H1 (cell line): ENCODE results near the gene FAM222B. TPM values are rescaled to one million over a fixed set of nuclear protein-coding genes. Genes with fewer than 3 reads are reported as not detected.

Source experiments
- ASH2L ChIP-seq: fragments of 200-600, 300-600 bp; sonication (generic); IDR thresholded peaks from one replicate; pipeline ENCODE4 v1.7.1; 2017; ENCODE audit warnings: low read length
- ATF2 ChIP-seq: IDR thresholded peaks from 2 replicates; pipeline ENCODE4 v1.6.1; 2012; ENCODE audit warnings: low read length, inconsistent platforms
- BACH1 ChIP-seq: IDR thresholded peaks from 2 replicates; pipeline ENCODE4 v1.6.1; 2012; ENCODE audit warnings: low read length, improper control_type of control experiment
- BRCA1 ChIP-seq: IDR thresholded peaks from 2 replicates; pipeline ENCODE4 v1.6.1; 2012; ENCODE audit warnings: low read depth, low read length, improper control_type of control experiment
- CBX8 ChIP-seq: fragments of 300-800, 300-1000 bp; sonication (generic); IDR thresholded peaks from 2 replicates; pipeline ENCODE4 v1.7.1; 2016; ENCODE audit warnings: low read depth, low read length, borderline replicate concordance
- CTBP2 ChIP-seq: IDR thresholded peaks from 2 replicates; pipeline ENCODE4 v1.7.0; 2011; ENCODE audit warnings: borderline replicate concordance, mild to moderate bottlenecking, moderate library complexity, mixed read lengths, low read length; ENCODE audit not compliant: insufficient read depth, insufficient read length
- E2F6 ChIP-seq: IDR thresholded peaks from 2 replicates; pipeline ENCODE4 v1.6.1; 2012; ENCODE audit warnings: inconsistent platforms
- KDM4A ChIP-seq: IDR thresholded peaks from one replicate; pipeline ENCODE4 v1.7.1; 2012; ENCODE audit warnings: low read depth, mild to moderate bottlenecking, moderate library complexity, low read length, inconsistent platforms; ENCODE audit not compliant: severe bottlenecking
- KDM5A ChIP-seq: fragments of 200-600 bp; IDR thresholded peaks from 2 replicates; pipeline ENCODE4 v1.7.1; 2012; ENCODE audit warnings: mild to moderate bottlenecking, low read length, inconsistent platforms, mixed read lengths
- MAX ChIP-seq: IDR thresholded peaks from 2 replicates; pipeline ENCODE4 v1.6.1; 2012; ENCODE audit warnings: inconsistent platforms
- NANOG ChIP-seq: IDR thresholded peaks from 2 replicates; pipeline ENCODE4 v1.6.1; 2011; ENCODE audit warnings: low read length, low read depth, mild to moderate bottlenecking, inconsistent platforms; ENCODE audit not compliant: insufficient read depth, poor library complexity, severe bottlenecking
- PHF8 ChIP-seq: fragments of 200-600 bp; sonication (generic); conservative IDR thresholded peaks from 2 replicates; pipeline ENCODE4 v1.7.1; 2012; ENCODE audit warnings: low read depth, mild to moderate bottlenecking, inconsistent platforms, low read length, moderate library complexity
- RNF2 ChIP-seq: fragments of 200-900, 300-1000 bp; sonication (generic); IDR thresholded peaks from 2 replicates; pipeline ENCODE4 v1.7.1; 2016; ENCODE audit warnings: borderline replicate concordance, low read depth, mild to moderate bottlenecking, antibody characterized with exemption, low read length; ENCODE audit not compliant: poor library complexity, severe bottlenecking; ENCODE audit errors: missing control alignments
- RXRA ChIP-seq: IDR thresholded peaks from 2 replicates; pipeline ENCODE4 v1.6.1; 2011; ENCODE audit warnings: low read depth, mild to moderate bottlenecking, low read length, moderate library complexity; ENCODE audit not compliant: insufficient read depth
- SAP30 ChIP-seq: fragments of 300-600 bp; sonication (generic); IDR thresholded peaks from 2 replicates; pipeline ENCODE4 v1.7.1; 2012; ENCODE audit warnings: low read length, moderate library complexity, mild to moderate bottlenecking, inconsistent platforms; ENCODE audit not compliant: insufficient read depth, insufficient replicate concordance
- SIX5 ChIP-seq: IDR thresholded peaks from 2 replicates; pipeline ENCODE4 v1.6.1; 2011; ENCODE audit warnings: mild to moderate bottlenecking, low read depth, low read length
- SUZ12 ChIP-seq: fragments of 200-600 bp; sonication (generic); IDR thresholded peaks from 2 replicates; pipeline ENCODE4 v1.6.1; 2012; ENCODE audit warnings: mild to moderate bottlenecking, inconsistent platforms, low read length, moderate library complexity, mixed read lengths
- TAF7 ChIP-seq: optimal IDR thresholded peaks from 2 replicates; pipeline ENCODE3; 2011; ENCODE audit warnings: low read depth, mild to moderate bottlenecking, inconsistent platforms, low read length, moderate library complexity, borderline replicate concordance
- TCF12 ChIP-seq: IDR thresholded peaks from 2 replicates; pipeline ENCODE4 v1.6.1; 2011; ENCODE audit warnings: low read depth, mild to moderate bottlenecking, low read length
- YY1 ChIP-seq: IDR thresholded peaks from 2 replicates; pipeline ENCODE4 v1.6.1; 2011; ENCODE audit warnings: low read depth, mild to moderate bottlenecking, low read length
- polyA plus RNA-seq, 7 experiments: library from polyadenylated mRNA; depleted of rRNA in 3 of 7; stranded (reverse) in 5 of 7; unstranded in 2 of 7; fragments of >200 nt in 5 of 7; fragments of 200-250 nt in 2 of 7; gene quantifications; 1 replicate in 5 of 7; 2 replicates in 1 of 7; 4 replicates in 1 of 7; pipeline versions ENCODE4 v1.2.1 to v1.2.3, GENCODE V29; 2011 to 2013; ENCODE audit warnings: missing spikeins in 2 of 7, mixed read lengths in 2 of 7
- total RNA-seq: library from RNA; stranded (reverse); fragmentation: NEBNext Ultra II Directional; extraction: Animal tissue kit (Norgen Biotek cat#: 25700); gene quantifications from 2 replicates; pipeline ENCODE4 v1.2.1, GENCODE V29; 2021

Gene FAM222B
- total and polyA plus RNA-seq, 2 of the 8 experiments (the other 6 are each of a cell fraction or from before 2014, with no cell fraction given): 42.1 to 81.7 TPM

GRCh38 chr17:28854457-28855335 lies 12.1 kb upstream of the FAM222B start, which contains the start of gene ERAL1 (continued):
- TF ChIP-seq RXRA: no peak
- peak; percentile 87 for TF ChIP-seq PHF8
- TF ChIP-seq TCF12: no peak
- no peak for TF ChIP-seq SUZ12
- peak; percentile 68 for TF ChIP-seq TAF7
- no peak for TF ChIP-seq CBX8
- no peak for TF ChIP-seq BACH1
- no peak for TF ChIP-seq CTBP2
- TF ChIP-seq KDM4A: peak; percentile 82
- TF ChIP-seq ASH2L: peak; percentile 83
- TF ChIP-seq BRCA1: no peak
- peak; percentile 99 for TF ChIP-seq KDM5A
- peak; percentile 94 for TF ChIP-seq SAP30
- TF ChIP-seq YY1: peak; percentile 99
- 0 out of 2 replicates have a peak, but pooled peaks have one; percentile 38 for TF ChIP-seq E2F6
- TF ChIP-seq ATF2: no peak
- no peak for TF ChIP-seq RNF2
- TF ChIP-seq MAX: peak; percentile 71; the same call in 1 of the 2 replicates
- TF ChIP-seq NANOG: no peak
- peak; percentile 66 for TF ChIP-seq SIX5
